ENCODE measurements around the gene GPR108.

The GPR108 gene

DNA sequence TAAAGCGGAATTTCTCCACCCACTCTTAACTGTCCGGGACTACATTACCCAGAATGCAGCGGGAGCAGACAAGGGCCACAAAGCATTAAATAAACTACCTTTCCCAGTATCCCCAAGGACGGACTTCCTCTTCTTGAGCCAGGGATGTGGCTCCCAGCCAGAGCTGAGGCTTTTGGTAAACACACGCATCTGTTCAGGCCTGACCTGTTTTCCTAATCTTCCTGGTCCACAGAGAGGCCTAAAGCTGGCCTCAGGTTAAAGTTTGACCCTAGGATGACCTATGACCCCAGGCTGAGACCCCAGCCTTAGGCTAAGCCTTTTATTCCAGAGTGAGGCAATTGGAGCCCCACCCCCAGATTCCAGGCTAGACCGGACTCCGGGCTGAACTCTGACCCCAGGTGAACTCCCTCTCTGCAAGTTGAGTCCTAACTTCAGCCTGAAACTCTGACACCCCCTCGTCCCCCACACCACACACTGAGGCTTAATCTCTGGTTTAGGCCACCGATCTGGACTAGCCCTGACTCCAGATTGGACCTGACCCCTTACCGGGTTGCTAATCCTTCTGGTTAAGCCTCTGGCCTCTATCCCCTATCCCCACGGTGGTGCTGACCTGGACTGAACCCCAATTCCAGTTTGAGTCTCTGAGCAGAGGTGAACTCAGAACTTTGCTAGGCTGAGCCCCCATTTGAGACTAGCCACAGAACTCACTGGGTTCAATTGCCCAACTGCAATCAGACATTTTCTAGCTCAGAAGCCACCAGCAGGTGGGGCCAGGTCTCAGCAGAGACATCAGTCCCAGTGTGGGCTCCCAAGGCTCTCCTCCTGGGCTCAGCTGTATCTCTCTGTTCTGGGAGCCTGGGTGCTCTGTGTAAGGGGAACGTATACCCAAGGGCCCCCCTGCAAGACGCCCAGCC is 750 bp upstream of the GPR108 start:
- peak; percentile 47 to 63 (median 53) for DNase-seq
- Histone ChIP-seq H3K4me1 (ENCODE audit: control insufficient read depth, insufficient read depth, low read length, poor library complexity, severe bottlenecking) (peaks cover 41% of the 10 kb centered on the region), H3K4me3 (ENCODE audit: insufficient read depth, low read depth, low read length, poor library complexity, severe bottlenecking) (peak overlapping the region; percentile 1)

DNA sequence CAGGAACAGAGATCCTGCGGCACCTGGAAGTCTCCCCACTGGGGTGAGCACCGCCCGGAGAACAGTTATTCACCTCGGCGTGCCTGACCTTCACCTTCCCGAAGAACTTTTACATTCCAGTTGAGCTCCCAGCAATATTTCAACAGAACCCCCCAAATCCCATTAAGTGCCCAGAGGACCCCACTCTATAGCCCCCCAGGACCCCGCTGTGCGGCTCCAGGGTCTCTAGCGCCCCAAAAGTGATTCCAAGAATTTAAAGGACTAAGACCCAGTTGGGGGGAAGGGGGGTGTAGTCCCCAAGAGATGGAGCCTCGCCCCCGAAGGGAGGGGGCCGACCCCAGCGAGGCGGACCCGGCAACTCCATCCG is 480 bp downstream of the GPR108 start:
- Histone ChIP-seq H3K4me1 (ENCODE audit: control insufficient read depth, insufficient read depth, low read length, poor library complexity, severe bottlenecking) (peaks cover 41% of the 10 kb centered on the region), H3K9me3 (ENCODE audit: control insufficient read depth, low read length) (no peaks in the 10 kb centered on the region), H3K4me3 (ENCODE audit: insufficient read depth, low read depth, low read length, poor library complexity, severe bottlenecking) (peak overlapping the region; percentile 72), H3K36me3 (ENCODE audit: control insufficient read depth, insufficient read depth, low read length) (peaks cover 8% of the 10 kb centered on the region), H3K27ac (ENCODE audit: insufficient read depth, low read length, poor library complexity, severe bottlenecking) (peak overlapping the region; percentile 83), H3K27me3 (replicated peaks; ENCODE audit: control insufficient read depth, insufficient read depth, low read length, poor library complexity, severe bottlenecking) (no peaks in the 10 kb centered on the region)
- DNase-seq: peak in 1 of 3 donors; percentile 21

More for the DNA sequence above, 750 bp upstream of the GPR108 start:
- no peaks in the 10 kb centered on the region for H3K36me3 ChIP-seq (ENCODE audit: control insufficient read depth, insufficient read depth, low read length)
- H3K27me3 ChIP-seq (replicated peaks; ENCODE audit: control insufficient read depth, insufficient read depth, low read length, poor library complexity, severe bottlenecking): no peaks in the 10 kb centered on the region
- H3K9me3 ChIP-seq (ENCODE audit: control insufficient read depth, low read length): no peaks in the 10 kb centered on the region
- peak overlapping the region; percentile 56 for H3K27ac ChIP-seq (ENCODE audit: insufficient read depth, low read length, poor library complexity, severe bottlenecking)

DNA sequence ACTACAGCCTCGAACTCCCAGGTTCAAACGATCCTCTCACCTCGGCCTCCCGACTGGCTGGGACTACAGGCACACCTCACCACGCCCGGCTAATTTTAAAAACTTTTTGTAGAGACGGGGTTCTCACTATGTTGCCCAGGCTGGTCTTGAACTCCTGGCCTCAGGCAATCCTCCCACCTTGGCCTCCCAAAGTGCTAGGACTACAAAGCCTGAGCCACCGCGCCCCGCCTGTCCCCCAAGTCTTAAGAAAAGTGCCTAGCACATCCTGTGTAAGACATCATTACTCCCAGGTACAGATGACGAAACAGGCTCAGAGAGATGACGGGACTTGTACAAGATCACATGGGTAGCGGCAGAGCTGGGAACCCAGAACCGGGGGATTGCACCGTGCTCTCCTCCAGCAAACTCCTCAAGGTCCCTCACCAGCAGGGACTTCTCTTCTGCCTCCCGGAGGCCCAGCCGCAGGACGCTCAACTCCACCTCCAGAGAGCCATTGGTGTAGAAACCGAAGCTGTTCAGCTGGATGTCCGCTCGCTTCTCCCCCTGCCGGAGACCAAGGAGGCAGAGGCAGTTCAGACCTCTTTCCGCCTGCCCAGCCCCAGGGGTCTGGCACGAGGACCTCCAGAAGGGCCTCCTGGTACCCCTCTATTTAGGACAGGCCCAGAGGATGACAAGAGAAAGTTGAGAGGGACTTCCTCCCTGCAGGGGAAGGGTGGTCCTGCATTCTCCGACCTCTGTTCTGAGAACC is 1.0 kb downstream of the GPR108 start:
- peaks cover 8% of the 10 kb centered on the region for H3K36me3 ChIP-seq (ENCODE audit: control insufficient read depth, insufficient read depth, low read length)
- H3K27ac ChIP-seq (ENCODE audit: insufficient read depth, low read length, poor library complexity, severe bottlenecking): peak overlapping the region; percentile 83
- no peaks in the 10 kb centered on the region for H3K9me3 ChIP-seq (ENCODE audit: control insufficient read depth, low read length)
- no peaks in the 10 kb centered on the region for H3K27me3 ChIP-seq (replicated peaks; ENCODE audit: control insufficient read depth, insufficient read depth, low read length, poor library complexity, severe bottlenecking)
- peak; percentile 46 to 55 (median 55) for DNase-seq
- peaks cover 41% of the 10 kb centered on the region for H3K4me1 ChIP-seq (ENCODE audit: control insufficient read depth, insufficient read depth, low read length, poor library complexity, severe bottlenecking)
- H3K4me3 ChIP-seq (ENCODE audit: insufficient read depth, low read depth, low read length, poor library complexity, severe bottlenecking): peak overlapping the region; percentile 72

DNA sequence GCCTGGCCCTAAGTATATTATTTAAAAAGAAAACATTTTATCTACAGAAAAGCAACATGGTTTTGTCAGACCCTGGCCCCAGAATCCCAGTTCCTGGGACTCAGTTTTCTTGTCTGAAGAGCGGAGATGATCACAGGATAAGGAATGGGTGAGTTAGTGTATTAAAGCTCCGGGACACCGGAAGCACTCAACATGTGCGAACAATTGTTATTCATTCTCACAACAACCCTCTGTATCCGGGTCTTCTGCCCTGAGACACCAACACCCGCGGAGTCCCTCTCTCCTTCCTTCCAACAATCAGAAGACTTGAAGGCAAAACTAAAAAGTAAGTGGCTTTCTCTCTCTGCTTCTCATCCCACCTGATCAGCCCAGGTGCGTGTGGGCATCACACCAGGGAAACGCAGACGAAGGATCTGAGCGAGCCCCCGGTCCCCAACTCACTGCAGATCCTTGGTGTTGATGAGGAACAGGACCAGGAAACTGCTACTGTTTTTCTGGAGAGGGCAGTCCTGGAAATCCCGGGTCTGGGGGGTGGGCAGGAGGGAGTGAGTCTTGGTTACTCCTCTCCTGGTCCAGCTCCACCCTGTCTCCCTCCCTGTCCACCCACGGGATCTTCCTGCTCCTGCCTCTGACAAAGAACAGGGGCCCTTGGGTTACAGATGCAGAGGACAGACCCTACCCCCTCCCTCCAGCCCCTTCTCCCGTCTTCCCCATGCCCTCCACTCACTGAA is 2.0 kb downstream of the GPR108 start:
- peaks cover 32% of the 10 kb centered on the region for H3K4me1 ChIP-seq (ENCODE audit: control insufficient read depth, insufficient read depth, low read length, poor library complexity, severe bottlenecking)
- H3K27ac ChIP-seq (ENCODE audit: insufficient read depth, low read length, poor library complexity, severe bottlenecking): peak overlapping the region; percentile 83
- no peak for DNase-seq

DNA sequence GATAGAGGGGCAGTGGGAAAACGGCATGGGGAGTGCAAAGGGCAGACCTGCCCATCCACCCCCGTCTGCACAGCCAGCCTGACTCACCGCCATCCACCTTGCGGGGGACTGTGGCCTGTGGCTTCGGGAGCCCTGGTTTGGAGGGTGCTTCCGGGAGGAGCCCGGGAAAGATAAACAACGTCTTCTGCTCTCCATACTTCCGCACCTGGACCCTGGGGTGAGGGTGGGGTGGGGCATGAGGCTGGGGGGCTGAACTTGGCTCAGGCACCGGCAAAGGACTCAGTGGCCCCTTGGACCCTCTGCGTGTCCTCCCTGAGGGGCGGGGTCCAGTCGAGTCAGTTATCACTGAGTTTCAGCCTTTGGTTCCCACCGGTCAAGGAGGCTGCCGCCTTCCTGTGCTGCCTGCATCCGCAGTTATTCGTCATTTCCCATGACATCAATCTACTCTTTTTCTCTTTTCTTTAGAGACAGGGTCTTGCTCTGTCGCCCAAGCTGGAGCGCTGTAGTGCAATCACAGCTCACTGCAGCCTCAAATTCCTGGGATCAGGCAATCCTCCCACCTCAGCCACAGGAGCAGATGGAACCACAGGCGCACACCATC is 3.2 kb downstream of the GPR108 start:
- no peak for DNase-seq
- no peak overlapping the region for H3K4me3 ChIP-seq (ENCODE audit: insufficient read depth, low read depth, low read length, poor library complexity, severe bottlenecking)
- no peak overlapping the region for H3K27ac ChIP-seq (ENCODE audit: insufficient read depth, low read length, poor library complexity, severe bottlenecking)
- H3K4me1 ChIP-seq (ENCODE audit: control insufficient read depth, insufficient read depth, low read length, poor library complexity, severe bottlenecking): peaks cover 23% of the 10 kb centered on the region
- H3K36me3 ChIP-seq (ENCODE audit: control insufficient read depth, insufficient read depth, low read length): peaks cover 15% of the 10 kb centered on the region
- H3K9me3 ChIP-seq (ENCODE audit: control insufficient read depth, low read length): no peaks in the 10 kb centered on the region
- H3K27me3 ChIP-seq (replicated peaks; ENCODE audit: control insufficient read depth, insufficient read depth, low read length, poor library complexity, severe bottlenecking): no peaks in the 10 kb centered on the region

More for the DNA sequence above, 2.0 kb downstream of the GPR108 start:
- H3K4me3 ChIP-seq (ENCODE audit: insufficient read depth, low read depth, low read length, poor library complexity, severe bottlenecking): no peak overlapping the region
- H3K27me3 ChIP-seq (replicated peaks; ENCODE audit: control insufficient read depth, insufficient read depth, low read length, poor library complexity, severe bottlenecking): no peaks in the 10 kb centered on the region
- peaks cover 8% of the 10 kb centered on the region for H3K36me3 ChIP-seq (ENCODE audit: control insufficient read depth, insufficient read depth, low read length)
- no peaks in the 10 kb centered on the region for H3K9me3 ChIP-seq (ENCODE audit: control insufficient read depth, low read length)

DNA sequence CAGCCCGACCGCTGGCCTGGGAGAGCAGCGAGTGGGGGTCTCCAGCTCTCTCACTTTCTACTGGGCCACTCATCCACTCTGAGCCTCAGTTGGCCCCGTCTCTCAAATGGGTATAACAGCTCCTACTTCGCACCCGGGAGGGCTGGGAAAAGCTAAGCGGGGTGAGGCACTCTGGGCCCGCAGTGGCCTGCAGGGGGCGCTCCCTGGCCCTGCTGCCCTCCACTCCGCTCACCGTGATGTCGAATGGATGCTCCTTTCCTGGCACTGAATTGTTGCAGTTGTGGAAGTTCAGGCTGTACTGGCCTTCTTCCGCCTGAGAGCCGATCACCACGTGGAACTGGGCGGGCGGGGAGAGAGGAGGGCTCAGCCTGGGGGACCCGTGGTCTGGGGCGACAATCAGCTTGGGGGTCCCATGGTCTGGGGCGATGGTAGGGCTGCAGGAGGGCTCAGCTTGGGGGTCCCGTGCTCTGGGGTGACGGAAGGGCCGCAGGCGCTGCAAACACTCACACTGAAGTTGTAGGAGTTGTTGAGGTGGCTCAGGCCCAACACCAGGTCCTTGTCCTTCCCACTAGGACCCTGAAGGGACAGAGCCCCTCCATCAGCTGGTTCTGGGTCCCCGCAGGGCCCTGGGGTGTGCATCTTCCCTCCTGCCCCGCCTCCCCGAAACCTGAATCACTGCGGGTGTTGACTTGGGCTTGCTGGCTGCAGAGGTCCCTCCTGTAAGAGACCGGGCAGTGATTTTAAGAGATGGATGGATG is 3.9 kb downstream of the GPR108 start:
- no peak for DNase-seq

DNA sequence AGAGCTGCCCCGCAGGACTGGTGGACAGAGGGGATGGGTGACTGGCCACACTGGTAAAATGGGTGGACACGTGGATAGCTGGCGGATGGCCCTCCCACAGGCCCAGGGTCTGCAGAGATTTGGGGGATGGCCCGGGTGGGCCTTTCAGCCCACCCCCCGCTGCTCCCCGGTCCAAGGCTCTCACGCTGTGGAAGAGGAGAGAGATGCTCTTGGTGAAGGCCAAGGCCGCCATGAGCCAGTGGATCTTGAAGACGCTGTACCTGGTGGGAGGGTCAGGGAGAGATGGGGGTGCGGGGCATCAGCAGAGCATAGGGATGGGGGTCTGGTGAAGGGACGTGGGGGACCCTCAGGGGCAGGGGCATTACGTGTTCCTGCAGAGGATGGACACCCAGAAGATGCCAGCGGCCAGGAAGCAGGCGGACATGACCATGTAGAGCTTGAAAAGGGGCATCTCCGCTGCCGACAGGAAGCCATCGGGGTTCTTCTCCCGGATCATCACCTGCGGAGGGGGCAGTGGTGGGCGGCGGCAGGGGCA is 4.5 kb downstream of the GPR108 start:
- H3K36me3 ChIP-seq (ENCODE audit: control insufficient read depth, insufficient read depth, low read length): peaks cover 15% of the 10 kb centered on the region
- H3K4me1 ChIP-seq (ENCODE audit: control insufficient read depth, insufficient read depth, low read length, poor library complexity, severe bottlenecking): peaks cover 10% of the 10 kb centered on the region
- no peaks in the 10 kb centered on the region for H3K9me3 ChIP-seq (ENCODE audit: control insufficient read depth, low read length)
- DNase-seq: no peak
- no peaks in the 10 kb centered on the region for H3K27me3 ChIP-seq (replicated peaks; ENCODE audit: control insufficient read depth, insufficient read depth, low read length, poor library complexity, severe bottlenecking)
- H3K27ac ChIP-seq (ENCODE audit: insufficient read depth, low read length, poor library complexity, severe bottlenecking): no peak overlapping the region
- H3K4me3 ChIP-seq (ENCODE audit: insufficient read depth, low read depth, low read length, poor library complexity, severe bottlenecking): no peak overlapping the region

More for the DNA sequence above, 3.9 kb downstream of the GPR108 start:
- no peaks in the 10 kb centered on the region for H3K9me3 ChIP-seq (ENCODE audit: control insufficient read depth, low read length)
- no peaks in the 10 kb centered on the region for H3K27me3 ChIP-seq (replicated peaks; ENCODE audit: control insufficient read depth, insufficient read depth, low read length, poor library complexity, severe bottlenecking)
- H3K4me3 ChIP-seq (ENCODE audit: insufficient read depth, low read depth, low read length, poor library complexity, severe bottlenecking): no peak overlapping the region
- H3K36me3 ChIP-seq (ENCODE audit: control insufficient read depth, insufficient read depth, low read length): peaks cover 15% of the 10 kb centered on the region
- no peak overlapping the region for H3K27ac ChIP-seq (ENCODE audit: insufficient read depth, low read length, poor library complexity, severe bottlenecking)
- peaks cover 16% of the 10 kb centered on the region for H3K4me1 ChIP-seq (ENCODE audit: control insufficient read depth, insufficient read depth, low read length, poor library complexity, severe bottlenecking)

DNA sequence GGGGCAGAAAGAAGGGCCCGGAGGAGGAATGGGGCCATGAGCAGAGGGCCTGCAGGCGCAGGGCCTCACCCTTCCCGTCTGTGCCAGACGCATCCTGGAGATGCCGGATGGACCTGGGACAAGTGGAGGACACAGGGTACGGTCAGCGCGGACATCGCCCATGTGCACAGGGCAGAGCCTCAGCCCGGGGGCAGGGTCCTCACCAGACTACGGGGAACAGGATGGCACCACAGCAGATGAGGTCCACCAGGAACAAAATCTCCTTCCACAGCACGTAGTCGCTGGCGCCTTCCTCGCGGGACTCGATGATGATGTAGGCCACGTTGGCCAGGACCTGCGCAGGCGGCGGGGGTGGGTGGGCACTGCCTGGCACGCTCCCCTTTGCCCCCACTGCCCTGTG is 5.6 kb downstream of the GPR108 start:
- Histone ChIP-seq H3K9me3 (ENCODE audit: control insufficient read depth, low read length) (no peaks in the 10 kb centered on the region), H3K4me3 (ENCODE audit: insufficient read depth, low read depth, low read length, poor library complexity, severe bottlenecking) (no peak overlapping the region), H3K4me1 (ENCODE audit: control insufficient read depth, insufficient read depth, low read length, poor library complexity, severe bottlenecking) (peaks cover 8% of the 10 kb centered on the region), H3K36me3 (ENCODE audit: control insufficient read depth, insufficient read depth, low read length) (peaks cover 15% of the 10 kb centered on the region), H3K27ac (ENCODE audit: insufficient read depth, low read length, poor library complexity, severe bottlenecking) (no peak overlapping the region), H3K27me3 (replicated peaks; ENCODE audit: control insufficient read depth, insufficient read depth, low read length, poor library complexity, severe bottlenecking) (no peaks in the 10 kb centered on the region)
- DNase-seq: no peak

Data from effector memory CD4-positive, alpha-beta T cell (primary cell).